Activated CD4-positive, CD25-positive, alpha-beta regulatory T cell treated with anti-CD3 and anti-CD28 coated beads, Interleukin-2, amount 50 U/mL, for 16 hours (primary cell): ENCODE measurements around the gene CHRNA4.
"Not testable (repeated sequence)": the region's sequence is repeated elsewhere in the genome, so short reads cannot be mapped to it uniquely, and the experiment has no call there.

Experiments
- DNase-seq: peaks from one replicate; pipeline ENCODE4 v3.0.0-alpha.2; 2020; ENCODE audit warnings: low read depth, low spot score

The CHRNA4 gene

GRCh38 chr20:63335060-63335459 is 26.1 kb downstream of the CHRNA4 start:
- not testable (repeated sequence) for DNase-seq

GRCh38 chr20:63334356-63334755 is 26.8 kb downstream of the CHRNA4 start:
- no peak for DNase-seq

GRCh38 chr20:63333241-63333836 is 27.8 kb downstream of the CHRNA4 start:
- DNase-seq, result no peak

- no peak for DNase-seq
Measured at GRCh38 chr20:63332488-63333240, 28.5 kb downstream of the CHRNA4 start.

- DNase-seq, result no peak
Measured at GRCh38 chr20:63331741-63332400, 29.3 kb downstream of the CHRNA4 start.

GRCh38 chr20:63330940-63331339 is 30.2 kb downstream of the CHRNA4 start:
- DNase-seq, result no peak

GRCh38 chr20:63330084-63330760 is 30.9 kb downstream of the CHRNA4 start:
- no peak for DNase-seq

- DNase-seq, result no peak
Measured at GRCh38 chr20:63329331-63330083, 31.6 kb downstream of the CHRNA4 start.

GRCh38 chr20:63328718-63329275 is 32.4 kb downstream of the CHRNA4 start:
- DNase-seq, result no peak

GRCh38 chr20:63328026-63328700 is 33.0 kb downstream of the CHRNA4 start:
- DNase-seq, result no peak

- no peak for DNase-seq
Measured at GRCh38 chr20:63327231-63327745, 33.9 kb downstream of the CHRNA4 start.

GRCh38 chr20:63326314-63327230 is 34.6 kb downstream of the CHRNA4 start:
- no peak for DNase-seq

- no peak for DNase-seq
Measured at GRCh38 chr20:63325554-63326313, 35.4 kb downstream of the CHRNA4 start.

GRCh38 chr20:63325021-63325471 is 36.1 kb downstream of the CHRNA4 start:
- DNase-seq, result no peak

- no peak for DNase-seq
Measured at GRCh38 chr20:63323357-63323981, 37.7 kb downstream of the CHRNA4 start.

GRCh38 chr20:63322933-63323273 is 38.2 kb downstream of the CHRNA4 start:
- DNase-seq, result no peak

GRCh38 chr20:63322146-63322932 is 38.8 kb downstream of the CHRNA4 start:
- DNase-seq, result no peak
